Kidney (tissue), 22 donors: ENCODE measurements around the gene BCOR. TPM values are rescaled to one million over a fixed set of nuclear protein-coding genes. Genes with fewer than 3 reads are reported as not detected.

Experiments used
- DNase-seq, 5 donors: peaks; one replicate each; pipeline ENCODE4 v3.0.0-alpha.2; 2013 to 2020
- FAIRE-seq: peaks from 2 replicates; lab custom pipeline; 2012; peaks lifted over from hg19 to GRCh38; lab: Jason Lieb, UNC
- H3K27ac ChIP-seq, 2 donors: one replicate each; pipeline ENCODE4 v1.7.0; 2013; ENCODE audit warnings: low read depth in 2 of 2, low read length in 2 of 2, inconsistent platforms in 1 of 2
- H3K27me3 ChIP-seq: one replicate; pipeline ENCODE4 v1.7.1; 2013; ENCODE audit warnings: low read length, inconsistent platforms; ENCODE audit not compliant: control insufficient read depth, insufficient read depth
- H3K36me3 ChIP-seq, 3 donors: one replicate each; pipeline versions ENCODE4 v1.7.0 to v1.7.1; 2013; ENCODE audit warnings: low read length in 3 of 3, control low read depth in 1 of 3, inconsistent platforms in 1 of 3; ENCODE audit not compliant: insufficient read depth in 3 of 3, control insufficient read depth in 2 of 3
- H3K4me1 ChIP-seq, 3 donors: one replicate each; pipeline versions ENCODE4 v1.7.0 to v1.7.1; 2013; ENCODE audit warnings: low read length in 3 of 3, inconsistent platforms in 1 of 3, low read depth in 1 of 3; ENCODE audit not compliant: control insufficient read depth in 2 of 3, insufficient read depth in 2 of 3
- H3K4me3 ChIP-seq, 3 donors: one replicate each; pipeline versions ENCODE4 v1.7.0 to v1.8.1; 2013; ENCODE audit warnings: low read length in 3 of 3, control low read depth in 1 of 3, inconsistent platforms in 1 of 3
- H3K9ac ChIP-seq, 3 donors: one replicate each; pipeline versions ENCODE4 v1.7.0 to v1.7.1; 2013; ENCODE audit warnings: low read length in 3 of 3, control low read depth in 1 of 3, inconsistent platforms in 1 of 3
- H3K9me3 ChIP-seq, 3 donors: one replicate each; pipeline versions ENCODE4 v1.7.0 to v1.7.1; 2013; ENCODE audit warnings: low read length in 3 of 3, control low read depth in 1 of 3, inconsistent platforms in 1 of 3; ENCODE audit not compliant: control insufficient read depth in 2 of 3, insufficient read depth in 1 of 3
- intact Hi-C: fragments of 100-400 bp; cut with DNase I; formaldehyde crosslinking; loops from one replicate; pipeline ENCODE4 v1.11.1; 2022
- long read RNA-seq, 10 donors: library from polyadenylated mRNA in 1 of 10; unstranded in 1 of 10; transcript quantifications; one replicate each; pipeline ENCODE4 v2.0.0 and lab custom pipeline, GENCODE V29; 2021 to 2026
- polyA plus RNA-seq: library from polyadenylated mRNA; stranded (reverse); fragments of 350-450 nt; fragmentation: Illumina TruSeq; extraction: RNeasy Lipid Tissue Mini Kit (QIAGEN cat#74804); gene quantifications from one replicate; pipeline ENCODE4 v1.2.3, GENCODE V29; 2014; ENCODE audit warnings: low read depth, low replicate concordance; ENCODE audit not compliant: insufficient read depth
- total RNA-seq: library from RNA; stranded (reverse); fragmentation: NEBNext Ultra II Directional; extraction: Animal tissue kit (Norgen Biotek cat#: 25700); gene quantifications from one replicate; pipeline ENCODE4 v1.2.1, GENCODE V29; 2021
- TF ChIP-seq, protein P1 (sequence below): IDR thresholded peaks from 3 replicates; pipeline ENCODE4 v1.5.1; 2012; ENCODE audit warnings: mild to moderate bottlenecking, moderate library complexity, borderline replicate concordance; ENCODE audit not compliant: insufficient read depth; ENCODE audit errors: extremely low read depth
- donor health status: control.
- donor health status: control.
- donor health status: control.
- donor health status: control.
- donor health status: control.
- donor health status: DM: yes; HTN: yes; CAD: no.
- donor health status: Normal renal cell carcinoma (clear cell type).

The BCOR gene
- total RNA-seq (33.9 TPM), polyA plus RNA-seq (7.7 TPM)
- long read RNA-seq, donor 1, partial matches to known transcripts: 8 of 9 reads
- long read RNA-seq, donor 1, other reads (novel, unspliced or antisense): 0 of 9 reads
- long read RNA-seq, donor 2, partial matches to known transcripts: 5 of 6 reads
- long read RNA-seq, donor 2, other reads (novel, unspliced or antisense): 0 of 6 reads
- long read RNA-seq, donor 3, partial matches to known transcripts: 5 of 6 reads
- long read RNA-seq, donor 3, other reads (novel, unspliced or antisense): 0 of 6 reads
- long read RNA-seq, donor 4, full-length matches to known transcripts: 1 of 9 reads
- long read RNA-seq, donor 4, partial matches to known transcripts: 8 of 9 reads
- long read RNA-seq, donor 4, other reads (novel, unspliced or antisense): 0 of 9 reads
- long read RNA-seq, donor 5: 0 reads
- long read RNA-seq, donor 6: 0 reads
- long read RNA-seq, donor 7, partial matches to known transcripts: 10 of 15 reads
- long read RNA-seq, donor 7, other reads (novel, unspliced or antisense): 5 of 15 reads
- long read RNA-seq, donor 8: 0 reads
- long read RNA-seq, donor 9, partial matches to known transcripts: 0 of 1 reads
- long read RNA-seq, donor 9, other reads (novel, unspliced or antisense): 0 of 1 reads
- long read RNA-seq, donor 10, partial matches to known transcripts: 6 of 6 reads
- long read RNA-seq, donor 10, other reads (novel, unspliced or antisense): 0 of 6 reads

DNA sequence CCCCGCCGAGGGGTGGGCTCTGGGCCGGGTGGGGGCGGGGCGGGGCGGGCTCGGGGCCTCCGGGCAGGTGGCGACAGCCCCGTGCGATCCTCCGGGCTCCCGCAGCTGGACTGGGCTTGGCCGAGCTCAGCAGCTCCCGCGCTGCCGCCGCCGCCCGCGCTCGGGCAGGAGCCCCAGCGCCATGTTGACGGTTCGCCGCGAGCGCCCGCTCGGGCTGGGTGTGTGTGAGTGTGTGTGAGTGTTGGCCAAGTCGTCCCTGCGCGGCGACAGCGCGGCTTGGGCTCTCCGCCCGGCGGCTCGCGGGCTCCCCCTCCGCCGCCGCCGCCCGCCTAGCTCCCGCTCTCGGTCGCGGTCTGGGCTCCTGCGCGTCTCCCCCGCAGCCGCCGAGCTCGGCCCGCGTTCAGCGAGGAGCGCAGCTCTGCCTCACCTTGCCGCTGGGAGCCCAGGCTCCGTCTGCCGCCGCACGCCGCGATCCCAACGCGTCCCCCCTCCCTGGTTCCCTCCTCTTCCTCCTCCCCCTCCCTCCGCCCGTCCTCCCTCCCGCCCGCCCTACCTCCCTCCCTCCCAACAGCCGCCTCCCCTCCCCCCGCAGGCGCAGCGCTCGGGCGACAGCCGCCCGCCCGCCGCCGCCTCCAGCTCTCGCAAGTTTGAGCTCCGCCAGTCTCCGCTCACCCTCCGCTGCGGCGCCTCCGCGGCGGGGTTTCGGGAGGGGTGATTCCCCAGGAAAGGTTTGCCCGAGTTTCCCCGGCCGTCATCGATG, at the start of gene BCOR:
Gene BCOR, minus strand, starts transcription at position 455 of the 760 bp plus-strand sequence. CDS start 20,029 bp downstream, outside the sequence.
- intact Hi-C loops: no loop called here
- TF ChIP-seq, protein P1, sequence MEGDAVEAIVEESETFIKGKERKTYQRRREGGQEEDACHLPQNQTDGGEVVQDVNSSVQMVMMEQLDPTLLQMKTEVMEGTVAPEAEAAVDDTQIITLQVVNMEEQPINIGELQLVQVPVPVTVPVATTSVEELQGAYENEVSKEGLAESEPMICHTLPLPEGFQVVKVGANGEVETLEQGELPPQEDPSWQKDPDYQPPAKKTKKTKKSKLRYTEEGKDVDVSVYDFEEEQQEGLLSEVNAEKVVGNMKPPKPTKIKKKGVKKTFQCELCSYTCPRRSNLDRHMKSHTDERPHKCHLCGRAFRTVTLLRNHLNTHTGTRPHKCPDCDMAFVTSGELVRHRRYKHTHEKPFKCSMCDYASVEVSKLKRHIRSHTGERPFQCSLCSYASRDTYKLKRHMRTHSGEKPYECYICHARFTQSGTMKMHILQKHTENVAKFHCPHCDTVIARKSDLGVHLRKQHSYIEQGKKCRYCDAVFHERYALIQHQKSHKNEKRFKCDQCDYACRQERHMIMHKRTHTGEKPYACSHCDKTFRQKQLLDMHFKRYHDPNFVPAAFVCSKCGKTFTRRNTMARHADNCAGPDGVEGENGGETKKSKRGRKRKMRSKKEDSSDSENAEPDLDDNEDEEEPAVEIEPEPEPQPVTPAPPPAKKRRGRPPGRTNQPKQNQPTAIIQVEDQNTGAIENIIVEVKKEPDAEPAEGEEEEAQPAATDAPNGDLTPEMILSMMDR: no peak
- Histone ChIP-seq H3K9me3 (no peaks in the 10 kb centered on the region), H3K4me1 (peaks cover 0 to 5% (median 0%) of the 10 kb centered on the region in 3 donors), H3K27me3 (peaks cover 8% of the 10 kb centered on the region), H3K9ac (peak within 1 kb of the TSS in 1 of 3 donors; percentile 58), H3K27ac (peak within 1 kb of the TSS; percentile 83 to 84), H3K4me3 (peak within 1 kb of the TSS; percentile 44 to 66 (median 45)), H3K36me3 (no peaks in the 10 kb centered on the region)
- DNase-seq (peak; percentile 72 to 93 (median 82)), FAIRE-seq (no peak)

DNA sequence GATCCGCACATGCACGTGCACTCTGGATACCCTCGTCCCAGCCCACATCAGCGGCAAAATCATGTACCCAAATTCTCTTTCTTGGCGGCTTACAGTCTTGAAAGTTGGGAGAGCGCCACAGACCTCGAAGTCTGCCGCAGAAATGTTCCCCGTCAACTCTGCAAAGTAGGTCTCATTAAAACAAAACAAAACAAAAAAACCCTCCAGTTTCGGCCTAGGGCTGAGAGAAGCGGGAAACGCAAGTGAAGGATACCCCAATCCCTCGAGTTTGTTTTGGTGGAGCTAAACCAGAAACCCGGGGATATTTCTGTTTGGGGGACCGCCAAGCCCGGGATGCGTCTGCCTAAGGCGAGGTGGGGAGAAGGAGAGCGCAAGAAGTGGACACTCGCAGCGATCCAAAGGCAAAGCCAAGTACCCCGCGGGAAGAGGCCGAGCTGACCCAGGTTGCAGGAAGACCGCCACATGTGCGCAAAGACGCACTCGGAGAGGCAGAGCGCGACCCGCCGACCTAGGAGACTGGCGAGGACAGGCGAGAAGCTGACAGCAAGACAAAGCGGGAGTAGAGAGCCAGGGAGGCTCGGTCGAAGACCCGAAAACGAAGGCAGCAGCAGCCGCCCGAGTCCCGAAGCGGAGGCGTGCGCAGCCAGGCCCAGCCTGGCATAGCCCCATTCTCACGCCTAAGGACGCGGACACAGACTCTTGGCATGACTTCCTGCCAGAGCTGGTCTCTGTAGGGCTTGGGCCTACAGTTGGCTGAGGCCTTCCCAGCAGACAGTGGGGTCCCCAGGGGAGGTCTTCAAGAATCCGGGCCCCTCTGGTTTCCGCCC, 49.6 kb upstream of the BCOR start:
- FAIRE-seq (no peak), DNase-seq (no peak)
- no peaks in the 10 kb centered on the region for H3K36me3 ChIP-seq
- no peak overlapping the region for H3K4me3 ChIP-seq
- peaks cover 11% of the 10 kb centered on the region for H3K27me3 ChIP-seq
- H3K9me3 ChIP-seq: no peaks in the 10 kb centered on the region
- no peak overlapping the region for H3K9ac ChIP-seq
- intact Hi-C loops: no loop called here
- H3K27ac ChIP-seq: no peak overlapping the region
- H3K4me1 ChIP-seq: no peaks in the 10 kb centered on the region
- TF ChIP-seq, protein P1: no peak
